Sigmoid colon (tissue), 7 donors: ENCODE measurements around the gene CPEB1. TPM values are rescaled to one million over a fixed set of nuclear protein-coding genes. Genes with fewer than 3 reads are reported as not detected.

ENCODE experiments used
- DNase-seq: peaks from one replicate; pipeline ENCODE4 v3.0.0-alpha.2; 2019
- H3K27ac ChIP-seq, 4 donors: fragments of 200-600 bp; sonication (generic); one replicate each; pipeline ENCODE4 v1.5.1; 2016 to 2019; ENCODE audit warnings: mild to moderate bottlenecking in 1 of 4
- H3K27me3 ChIP-seq, 3 donors: fragments of 200-600 bp; sonication (generic); one replicate each; pipeline ENCODE4 v1.5.1; 2019; ENCODE audit warnings: mild to moderate bottlenecking in 1 of 3
- H3K36me3 ChIP-seq, 4 donors: fragments of 200-600 bp; sonication (generic); one replicate each; pipeline ENCODE4 v1.5.1; 2016 to 2019
- H3K4me1 ChIP-seq, 4 donors: fragments of 200-600 bp; sonication (generic); one replicate each; pipeline ENCODE4 v1.5.1; 2017 to 2019
- H3K4me3 ChIP-seq, 4 donors: fragments of 200-600 bp; sonication (generic); one replicate each; pipeline ENCODE4 v1.5.1; 2017 to 2019; ENCODE audit warnings: mild to moderate bottlenecking in 2 of 4, moderate library complexity in 1 of 4
- H3K9me3 ChIP-seq, 4 donors: fragments of 200-600 bp in 3 of 4; sonication (generic) in 3 of 4; one replicate each; pipeline versions ENCODE4 v1.5.1 to v1.6.1; 2013 to 2019
- CTCF ChIP-seq, 4 experiments: fragments of 450-650 bp in 3 of 4; fragments of 200-600 bp in 1 of 4; IDR thresholded peaks; one replicate each; pipeline ENCODE4 v1.5.1; 2016 to 2019; ENCODE audit warnings: antibody characterized with exemption in 4 of 4, mild to moderate bottlenecking in 3 of 4, moderate library complexity in 2 of 4
- EP300 ChIP-seq, 4 donors: sonication (generic); formaldehyde crosslinking; IDR thresholded peaks; one replicate each; pipeline ENCODE4 v1.6.1; 2017; ENCODE audit warnings: antibody characterized with exemption in 4 of 4
- POLR2A ChIP-seq, 2 donors: fragments of 450-650 bp; IDR thresholded peaks; one replicate each; pipeline ENCODE4 v1.6.1; 2016; ENCODE audit warnings: antibody characterized with exemption in 2 of 2, mild to moderate bottlenecking in 2 of 2, moderate library complexity in 2 of 2
- POLR2AphosphoS5 ChIP-seq, 4 donors: sonication (generic); formaldehyde crosslinking; IDR thresholded peaks; one replicate each; pipeline ENCODE4 v1.6.1; 2017; ENCODE audit warnings: antibody characterized with exemption in 4 of 4
- WGBS, 2 donors: extraction: QIAGEN DNeasy Blood & Tissue Kit; methylation state at CpG; one replicate each; pipeline ENCODE4 v1.1.7; 2013; 5-methylcytosine and 5-hydroxymethylcytosine counted together
- intact Hi-C: fragments of 100-400 bp; cut with DNase I; formaldehyde crosslinking; loops from one replicate; pipeline ENCODE4 v1.15.1; 2023
- polyA plus RNA-seq, 3 donors: library from polyadenylated mRNA; stranded (reverse); fragments of 200-250 nt; gene quantifications; one replicate each; pipeline ENCODE4 v1.2.3, GENCODE V29; 2013
- total RNA-seq, 4 donors: library from RNA; depleted of rRNA; stranded (reverse); fragments of >200 nt; gene quantifications; one replicate each; pipeline ENCODE4 v1.1.0, GENCODE V29; 2016
- donor health status: healthy with polysubstance abuse.
- donor health status: Bipolar disorder and iron deficiency.
- donor health status: healthy.

The CPEB1 gene
- total and polyA plus RNA-seq, 7 donors = 1.2 to 13.2 (median 9.7) TPM; not detected in 1

- H3K4me1 ChIP-seq = peaks cover 0 to 20% (median 19%) of the 10 kb centered on the region in 4 donors
- WGBS, 2 donors = 87% methylated on average over 2 of the region's 2 CpGs
These were observed 4.5 kb upstream of the CPEB1 start for GRCh38 chr15:82651708-82652107.

DNA sequence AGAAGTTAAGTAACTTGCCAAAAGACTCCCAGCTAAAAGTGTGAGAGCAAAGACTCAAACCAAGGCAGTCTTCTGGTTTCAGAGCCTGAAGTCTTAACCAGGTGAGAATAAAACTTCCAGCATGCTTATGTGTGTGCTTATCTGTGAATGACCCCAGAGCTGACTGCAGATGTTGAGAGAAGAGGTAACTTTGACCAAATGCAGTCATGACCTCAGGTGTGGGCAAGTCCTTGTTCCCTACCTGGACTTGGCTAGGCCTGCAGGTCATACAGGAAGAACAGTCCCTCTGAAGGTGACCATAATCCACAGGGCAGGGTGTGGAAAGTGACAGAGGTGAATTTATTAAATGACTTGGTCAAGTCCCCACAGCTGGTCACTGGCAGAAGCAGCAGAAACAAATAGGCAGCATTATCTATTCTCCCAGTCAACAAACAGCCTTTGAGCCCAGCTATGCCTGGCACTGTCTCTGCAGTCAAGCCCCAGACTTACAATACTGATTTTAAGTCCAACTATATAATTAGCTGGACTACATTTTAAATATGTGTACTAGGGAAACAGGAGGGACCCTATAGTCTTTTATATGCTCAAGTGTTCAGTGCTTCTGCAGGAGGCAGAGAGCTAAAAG lies 3.0 kb upstream of the CPEB1 start:
- no peak for DNase-seq
- no peak for TF ChIP-seq POLR2AphosphoS5 (IDR thresholded peaks at IDR 0.05)
- no peak for TF ChIP-seq CTCF (IDR thresholded peaks at IDR 0.05)
- no peak for TF ChIP-seq POLR2A (IDR thresholded peaks at IDR 0.05)
- no peak for TF ChIP-seq EP300 (IDR thresholded peaks at IDR 0.05)
- no peak overlapping the region for H3K4me3 ChIP-seq
- intact Hi-C loops = no loop called here
- H3K27ac ChIP-seq = no peak overlapping the region
- H3K9me3 ChIP-seq = no peaks in the 10 kb centered on the region
- H3K27me3 ChIP-seq = peaks cover 0 to 19% (median 0%) of the 10 kb centered on the region in 3 donors
- peaks cover 0 to 28% (median 27%) of the 10 kb centered on the region in 4 donors for H3K4me1 ChIP-seq
- no peaks in the 10 kb centered on the region for H3K36me3 ChIP-seq

More at GRCh38 chr15:82651708-82652107, 4.5 kb upstream of the CPEB1 start:
- Histone ChIP-seq H3K4me3 (no peak overlapping the region), H3K9me3 (no peaks in the 10 kb centered on the region), H3K36me3 (no peaks in the 10 kb centered on the region), H3K27ac (no peak overlapping the region), H3K27me3 (peaks cover 0 to 4% (median 0%) of the 10 kb centered on the region in 3 donors)
- no peak for DNase-seq
- intact Hi-C loops = no loop called here
- no peak for TF ChIP-seq POLR2A (IDR thresholded peaks at IDR 0.05)

DNA sequence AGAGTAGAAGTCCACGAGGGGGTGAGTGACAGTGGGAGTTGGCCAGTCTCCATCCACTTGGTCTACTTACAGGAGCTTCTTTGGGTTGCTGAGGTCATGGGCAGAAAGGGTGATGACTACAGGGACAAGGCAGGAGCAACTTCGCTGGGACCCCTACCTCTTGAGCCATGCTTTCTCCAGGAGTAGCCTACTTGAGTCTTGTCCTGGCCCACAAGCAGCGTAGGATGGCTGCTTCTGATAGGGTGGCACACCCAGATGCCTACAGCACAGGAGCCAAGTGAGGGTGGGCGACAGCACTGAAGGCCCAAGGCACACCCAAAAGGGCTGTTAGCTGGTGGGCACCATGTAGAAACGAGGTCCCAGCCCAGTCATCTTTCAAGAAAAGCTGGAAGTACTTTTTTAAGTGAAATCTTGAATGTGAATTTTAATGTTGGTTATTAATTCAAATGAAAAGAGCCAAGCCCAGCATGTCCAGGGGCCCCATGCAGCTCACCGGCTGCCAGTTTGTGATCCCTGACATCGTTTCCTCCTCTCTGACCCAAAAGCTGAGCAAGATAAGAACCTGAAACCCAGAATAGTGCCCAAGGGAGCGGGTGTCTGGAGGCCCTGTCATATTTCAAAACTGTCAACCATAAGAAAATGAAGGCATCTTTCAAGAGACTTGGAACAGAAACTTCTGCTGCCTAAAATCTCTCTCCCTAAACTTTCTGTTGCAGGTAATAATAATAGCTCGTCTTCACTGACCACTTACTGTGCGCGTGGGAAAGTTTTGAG lies 2.2 kb upstream of the CPEB1 start:
- Histone ChIP-seq H3K27me3 (peaks cover 0 to 24% (median 0%) of the 10 kb centered on the region in 3 donors), H3K27ac (no peak overlapping the region), H3K9me3 (no peaks in the 10 kb centered on the region), H3K4me3 (no peak overlapping the region), H3K36me3 (no peaks in the 10 kb centered on the region), H3K4me1 (peaks cover 0 to 28% (median 27%) of the 10 kb centered on the region in 4 donors)
- TF ChIP-seq EP300 (IDR thresholded peaks at IDR 0.05) (no peak), POLR2AphosphoS5 (IDR thresholded peaks at IDR 0.05) (no peak), CTCF (IDR thresholded peaks at IDR 0.05) (no peak), POLR2A (IDR thresholded peaks at IDR 0.05) (no peak)
- intact Hi-C loops = loop anchor here (5.0 kb wide), 2 partner anchors 103 to 158 kb away; partner anchors contain the start of genes FSD2 and WHAMM
- no peak for DNase-seq
- 74 to 76% methylated on average over 11 of the region's 11 CpGs for WGBS, 2 donors

GRCh38 chr15:82648257-82649103 lies 1.3 kb upstream of the CPEB1 start:
- TF ChIP-seq EP300 (IDR thresholded peaks at IDR 0.05) (no peak), CTCF (IDR thresholded peaks at IDR 0.05) (no peak), POLR2AphosphoS5 (IDR thresholded peaks at IDR 0.05) (no peak), POLR2A (IDR thresholded peaks at IDR 0.05) (no peak)
- H3K4me1 ChIP-seq = peaks cover 0 to 28% (median 27%) of the 10 kb centered on the region in 4 donors
- H3K9me3 ChIP-seq = no peaks in the 10 kb centered on the region
- peaks cover 0 to 27% (median 0%) of the 10 kb centered on the region in 3 donors for H3K27me3 ChIP-seq
- intact Hi-C loops = loop anchor here (5.0 kb wide), 2 partner anchors 104 to 159 kb away; partner anchors contain the start of genes FSD2 and WHAMM
- DNase-seq = no peak
- H3K4me3 ChIP-seq = peak overlapping the region; percentile 30 to 62 (median 58)
- peak overlapping the region; percentile 51 to 63 (median 54) for H3K27ac ChIP-seq
- 17 to 22% methylated on average over 41 of the region's 41 CpGs for WGBS, 2 donors
- no peaks in the 10 kb centered on the region for H3K36me3 ChIP-seq
